Transverse colon (tissue), 4 donors: ENCODE data around the gene CLIC5. TPM values are rescaled to one million over a fixed set of nuclear protein-coding genes. Genes with fewer than 3 reads are reported as not detected.

Experiments
- DNase-seq: peaks from one replicate; pipeline ENCODE4 v3.0.0-alpha.2; 2019
- H3K27ac ChIP-seq, 4 donors: fragments of 200-600 bp; sonication (generic); 2 replicates each; pipeline ENCODE4 v1.5.1; 2016 to 2018; ENCODE audit warnings: inconsistent platforms in 4 of 4
- H3K27me3 ChIP-seq: fragments of 200-600 bp; sonication (generic); 2 replicates; pipeline ENCODE4 v1.5.1; 2017; ENCODE audit warnings: inconsistent platforms
- H3K36me3 ChIP-seq, 4 donors: fragments of 200-600 bp; sonication (generic); 2 replicates each; pipeline ENCODE4 v1.5.1; 2017 to 2019; ENCODE audit warnings: inconsistent platforms in 4 of 4
- H3K4me1 ChIP-seq, 4 donors: fragments of 200-600 bp; sonication (generic); 2 replicates each; pipeline ENCODE4 v1.5.1; 2017 to 2020; ENCODE audit warnings: inconsistent platforms in 4 of 4
- H3K4me3 ChIP-seq, 4 donors: fragments of 200-600 bp; sonication (generic); 1 replicate in 1 of 4; 2 replicates in 3 of 4; pipeline versions ENCODE4 v1.5.1 to v1.6.1; 2017 to 2019; ENCODE audit warnings: inconsistent platforms in 4 of 4
- H3K9me3 ChIP-seq, 2 donors: fragments of 200-600 bp; sonication (generic); 2 replicates each; pipeline ENCODE4 v1.5.1; 2017 to 2019; ENCODE audit warnings: inconsistent platforms in 2 of 2
- CTCF ChIP-seq, 5 experiments: fragments of 200-600 bp in 3 of 5; fragments of 450-650 bp in 2 of 5; sonication (generic) in 3 of 5; IDR thresholded peaks; 1 replicate in 2 of 5; 2 replicates in 3 of 5; pipeline ENCODE4 v1.5.1; 2016 to 2017; ENCODE audit warnings: antibody characterized with exemption in 5 of 5, inconsistent platforms in 3 of 5, mild to moderate bottlenecking in 2 of 5, moderate library complexity in 1 of 5
- EP300 ChIP-seq: sonication (generic); formaldehyde crosslinking; IDR thresholded peaks from one replicate; pipeline ENCODE4 v1.6.1; 2017; ENCODE audit warnings: antibody characterized with exemption, low read depth
- POLR2A ChIP-seq: fragments of 450-650 bp; IDR thresholded peaks from one replicate; pipeline ENCODE4 v1.6.1; 2016; ENCODE audit warnings: antibody characterized with exemption, mild to moderate bottlenecking, moderate library complexity
- POLR2AphosphoS5 ChIP-seq, 3 donors: sonication (generic); formaldehyde crosslinking; IDR thresholded peaks; one replicate each; pipeline ENCODE4 v1.6.1; 2016; ENCODE audit warnings: antibody characterized with exemption in 3 of 3
- WGBS, 2 donors: methylation state at CpG; one replicate each; pipeline ENCODE4 v1.1.5; 2018; ENCODE audit warnings: low coverage in 1 of 2; 5-methylcytosine and 5-hydroxymethylcytosine counted together
- in situ Hi-C, 4 donors: fragments of 200-750 bp; cut with MboI; loops; one replicate each; pipeline versions ENCODE4 v1.15.0 to v1.15.1; 2017; ENCODE audit warnings: low sequenced_read_pairs in 3 of 4, low pct_ligation_motif_present in 1 of 4, low pct_unique_long_range_greater_than_20kb in 1 of 4
- intact Hi-C: fragments of 100-400 bp; cut with DNase I; formaldehyde crosslinking; loops from one replicate; pipeline ENCODE4 v1.15.1; 2023; ENCODE audit warnings: low total_unique reads
- total RNA-seq, 4 donors: library from RNA; depleted of rRNA; stranded (reverse); fragments of >200 nt; gene quantifications; one replicate each; pipeline ENCODE4 v1.1.0, GENCODE V29; 2016

The CLIC5 gene
- total RNA-seq, 4 donors from 2014 or later, result 5.0 to 222 (median 149) TPM

GRCh38 chr6:45964300-45964699, 51.4 kb downstream of the CLIC5 start:
- TF ChIP-seq POLR2AphosphoS5 (IDR thresholded peaks at IDR 0.05) (no peak), CTCF (IDR thresholded peaks at IDR 0.05) (no peak), POLR2A (no peak), EP300 (no peak)
- in situ Hi-C loops, result no loop called here
- H3K36me3 ChIP-seq, result no peaks in the 10 kb centered on the region
- no peak for DNase-seq
- intact Hi-C loops, result no loop called here
- peaks cover 0 to 4% of the 10 kb centered on the region in 2 donors for H3K9me3 ChIP-seq
- no peaks in the 10 kb centered on the region for H3K27me3 ChIP-seq
- no peak overlapping the region for H3K27ac ChIP-seq
- H3K4me3 ChIP-seq, result no peak overlapping the region
- H3K4me1 ChIP-seq, result peaks cover 0 to 36% (median 7%) of the 10 kb centered on the region in 4 donors
- 65 to 80% methylated on average over 1 to 2 of the region's 2 CpGs for WGBS, 2 donors

DNA sequence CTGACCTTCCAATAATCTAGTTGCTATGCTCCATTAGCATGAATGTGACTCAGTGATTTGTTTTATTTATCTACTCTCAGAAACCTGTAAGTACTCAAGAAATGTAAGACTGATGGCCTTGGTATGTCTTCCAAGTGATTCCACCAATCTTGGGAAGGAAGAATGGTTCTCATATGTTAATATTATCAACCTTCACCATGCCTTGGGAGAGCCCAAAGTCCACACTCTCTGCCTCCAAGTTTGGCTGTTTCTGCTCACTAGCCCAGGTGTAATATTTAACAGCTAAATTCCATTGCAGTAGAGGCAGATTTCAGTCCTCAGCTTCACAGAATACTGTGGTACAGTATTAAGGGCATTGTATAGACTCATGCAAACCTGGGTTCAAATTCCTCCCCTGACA, 51.8 kb downstream of the CLIC5 start:
- H3K4me1 ChIP-seq, result peaks cover 0 to 38% (median 6%) of the 10 kb centered on the region in 4 donors
- no peak for DNase-seq
- peaks cover 0 to 4% of the 10 kb centered on the region in 2 donors for H3K9me3 ChIP-seq
- H3K36me3 ChIP-seq, result no peaks in the 10 kb centered on the region
- H3K27ac ChIP-seq, result no peak overlapping the region
- no peak overlapping the region for H3K4me3 ChIP-seq
- intact Hi-C loops (no loop called here), in situ Hi-C loops (no loop called here)
- TF ChIP-seq POLR2A (no peak), CTCF (IDR thresholded peaks at IDR 0.05) (no peak), POLR2AphosphoS5 (IDR thresholded peaks at IDR 0.05) (no peak), EP300 (no peak)
- no peaks in the 10 kb centered on the region for H3K27me3 ChIP-seq

DNA sequence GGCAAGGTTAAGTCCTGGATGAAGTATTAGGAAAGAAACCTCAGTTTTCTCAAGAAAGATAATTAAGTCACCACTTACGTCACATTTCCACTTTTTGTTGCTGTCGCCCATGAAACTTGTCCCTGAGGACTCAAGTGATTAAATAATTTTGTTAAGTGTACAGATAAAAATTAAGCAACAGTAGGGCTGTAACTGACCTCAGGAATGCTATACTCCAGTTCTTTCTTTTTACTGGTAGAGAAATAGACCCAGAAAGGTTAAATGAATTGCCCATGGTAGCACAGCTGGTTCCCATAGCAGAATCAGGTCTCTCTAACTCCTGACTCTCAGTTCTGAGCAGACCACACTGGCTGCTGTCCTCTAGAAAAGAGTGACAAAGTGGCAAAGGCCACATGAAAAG, 54.5 kb downstream of the CLIC5 start:
- H3K27me3 ChIP-seq, result no peaks in the 10 kb centered on the region
- H3K9me3 ChIP-seq, result peaks cover 0 to 4% of the 10 kb centered on the region in 2 donors
- intact Hi-C loops, result no loop called here
- no peak for DNase-seq
- in situ Hi-C loops, result no loop called here
- WGBS, 2 donors, result 91 to 96% methylated on average over 2 of the region's 2 CpGs
- peaks cover 0 to 16% (median 5%) of the 10 kb centered on the region in 4 donors for H3K4me1 ChIP-seq
- no peak overlapping the region for H3K27ac ChIP-seq
- H3K36me3 ChIP-seq, result no peaks in the 10 kb centered on the region
- no peak overlapping the region for H3K4me3 ChIP-seq
- TF ChIP-seq POLR2A, result no peak
- no peak for TF ChIP-seq POLR2AphosphoS5 (IDR thresholded peaks at IDR 0.05)
- TF ChIP-seq CTCF (IDR thresholded peaks at IDR 0.05), result no peak
- no peak for TF ChIP-seq EP300

GRCh38 chr6:45959534-45960145, 56.0 kb downstream of the CLIC5 start:
- peaks cover 0 to 4% of the 10 kb centered on the region in 2 donors for H3K9me3 ChIP-seq
- H3K4me3 ChIP-seq, result no peak overlapping the region
- TF ChIP-seq EP300 (no peak), POLR2A (no peak), CTCF (IDR thresholded peaks at IDR 0.05) (no peak), POLR2AphosphoS5 (IDR thresholded peaks at IDR 0.05) (no peak)
- intact Hi-C loops, result no loop called here
- DNase-seq, result no peak
- peaks cover 0 to 13% (median 2%) of the 10 kb centered on the region in 4 donors for H3K4me1 ChIP-seq
- WGBS, 2 donors, result 57 to 64% methylated on average over 3 to 4 of the region's 4 CpGs
- no peaks in the 10 kb centered on the region for H3K36me3 ChIP-seq
- no peak overlapping the region for H3K27ac ChIP-seq
- in situ Hi-C loops, result no loop called here
- H3K27me3 ChIP-seq, result no peaks in the 10 kb centered on the region
